Measurements from ENCODE around the gene RASSF5.
"Not testable (repeated sequence)": the region's sequence is repeated elsewhere in the genome, so short reads cannot be mapped to it uniquely, and the experiment has no call there.

Gene RASSF5

GRCh38 chr1:206578978-206579374 is 71.6 kb downstream of the RASSF5 start:
- Histone ChIP-seq H3K36me3 (peaks cover 0 to 2% (median under 1%) of the 10 kb centered on the region in 3 donors), H3K27me3 (no peaks in the 10 kb centered on the region), H3K4me3 (no peak overlapping the region), H3K9me3 (no peaks in the 10 kb centered on the region), H3K4me1 (peaks cover 0 to 16% (median 1%) of the 10 kb centered on the region in 4 donors), H3K27ac (no peak overlapping the region)
- intact Hi-C loops (cut with DNase I; ENCODE audit: low total_unique reads): no loop called here
- DNase-seq: no peak
- TF ChIP-seq CTCF (IDR thresholded peaks at IDR 0.05): no peak

GRCh38 chr1:206579747-206580437 is 72.6 kb downstream of the RASSF5 start:
- TF ChIP-seq CTCF (IDR thresholded peaks at IDR 0.05): no peak
- Histone ChIP-seq H3K27me3 (no peaks in the 10 kb centered on the region), H3K27ac (peak overlapping the region in 1 of 2 donors; percentile 44), H3K4me3 (no peak overlapping the region), H3K4me1 (peaks cover 0 to 16% (median 1%) of the 10 kb centered on the region in 4 donors), H3K9me3 (no peaks in the 10 kb centered on the region), H3K36me3 (peaks cover 4 to 9% (median 8%) of the 10 kb centered on the region in 3 donors)
- peak; percentile 79 to 81 for DNase-seq
- intact Hi-C loops (cut with DNase I; ENCODE audit: low total_unique reads): loop anchor here (5.0 kb wide), 1 partner anchor 33 kb away; no protein-coding TSS in a partner anchor

- intact Hi-C loops (cut with DNase I; ENCODE audit: low total_unique reads): loop anchor here (5.0 kb wide), 1 partner anchor 33 kb away; no protein-coding TSS in a partner anchor
- Histone ChIP-seq H3K27ac (peak overlapping the region in 1 of 2 donors; percentile 44), H3K4me1 (peaks cover 0 to 16% (median 1%) of the 10 kb centered on the region in 4 donors), H3K9me3 (no peaks in the 10 kb centered on the region), H3K36me3 (peaks cover 4 to 16% (median 14%) of the 10 kb centered on the region in 3 donors), H3K4me3 (no peak overlapping the region), H3K27me3 (no peaks in the 10 kb centered on the region)
- DNase-seq: no peak
- no peak for TF ChIP-seq CTCF (IDR thresholded peaks at IDR 0.05)
Observed at GRCh38 chr1:206580438-206581113, 73.2 kb downstream of the RASSF5 start.

GRCh38 chr1:206581114-206581497 is 73.8 kb downstream of the RASSF5 start:
- Histone ChIP-seq H3K4me1 (peaks cover 0 to 16% (median 1%) of the 10 kb centered on the region in 4 donors), H3K36me3 (peaks cover 4 to 22% (median 19%) of the 10 kb centered on the region in 3 donors)
- not testable (repeated sequence) for H3K9me3 ChIP-seq, H3K27ac ChIP-seq, H3K27me3 ChIP-seq, DNase-seq, H3K4me3 ChIP-seq
- intact Hi-C loops (cut with DNase I; ENCODE audit: low total_unique reads): loop anchor here (5.0 kb wide), 1 partner anchor 34 kb away; no protein-coding TSS in a partner anchor

GRCh38 chr1:206581571-206581981 is 74.2 kb downstream of the RASSF5 start:
- no peak for TF ChIP-seq CTCF (IDR thresholded peaks at IDR 0.05)
- intact Hi-C loops (cut with DNase I; ENCODE audit: low total_unique reads): loop anchor here (5.0 kb wide), 1 partner anchor 34 kb away; no protein-coding TSS in a partner anchor
- Histone ChIP-seq H3K4me3 (no peak overlapping the region), H3K4me1 (peaks cover 0 to 14% (median 1%) of the 10 kb centered on the region in 4 donors), H3K27ac (no peak overlapping the region), H3K27me3 (no peaks in the 10 kb centered on the region), H3K36me3 (peaks cover 7 to 26% (median 23%) of the 10 kb centered on the region in 3 donors), H3K9me3 (no peaks in the 10 kb centered on the region)
- peak in 1 of 2 donors; percentile 73 for DNase-seq

GRCh38 chr1:206582537-206582936 is 75.2 kb downstream of the RASSF5 start:
- H3K4me3 ChIP-seq: no peak overlapping the region

More at GRCh38 chr1:206582537-206582936, 75.2 kb downstream of the RASSF5 start:
- H3K36me3 ChIP-seq: peaks cover 17 to 36% (median 28%) of the 10 kb centered on the region in 3 donors
- H3K27me3 ChIP-seq: no peaks in the 10 kb centered on the region
- no peak for TF ChIP-seq CTCF (IDR thresholded peaks at IDR 0.05)
- peaks cover 0 to 12% (median 5%) of the 10 kb centered on the region in 4 donors for H3K4me1 ChIP-seq
- H3K9me3 ChIP-seq: no peaks in the 10 kb centered on the region
- intact Hi-C loops (cut with DNase I; ENCODE audit: low total_unique reads): loop anchor here (2.0 to 5.0 kb wide), 2 partner anchors 35 to 92 kb away; no protein-coding TSS in a partner anchor
- DNase-seq: no peak
- no peak overlapping the region for H3K27ac ChIP-seq
